GM12892 (cell line): ENCODE data around the gene CACNG4.
A peak's percentile ranks its signal among the peaks of the same experiment; 100 is the strongest.

Source experiments
- DNase-seq: peaks from one replicate; pipeline ENCODE4 v3.0.0; 2011; ENCODE audit not compliant: insufficient read length
- FAIRE-seq: peaks from 2 replicates; lab custom pipeline; 2011; peaks lifted over from hg19 to GRCh38; lab: Jason Lieb, UNC
- POLR2A ChIP-seq: IDR thresholded peaks from 2 replicates; pipeline ENCODE4 v1.6.1; 2011; ENCODE audit warnings: low read depth, low read length, control low read depth
- POLR2AphosphoS5 ChIP-seq: IDR thresholded peaks from 2 replicates; pipeline ENCODE4 v1.6.1; 2011; ENCODE audit warnings: low read depth, low read length, control low read depth
- TAF1 ChIP-seq: IDR thresholded peaks from 2 replicates; pipeline ENCODE4 v1.6.1; 2011; ENCODE audit warnings: low read depth, mild to moderate bottlenecking, control low read depth, low read length, borderline replicate concordance

Gene CACNG4

DNA sequence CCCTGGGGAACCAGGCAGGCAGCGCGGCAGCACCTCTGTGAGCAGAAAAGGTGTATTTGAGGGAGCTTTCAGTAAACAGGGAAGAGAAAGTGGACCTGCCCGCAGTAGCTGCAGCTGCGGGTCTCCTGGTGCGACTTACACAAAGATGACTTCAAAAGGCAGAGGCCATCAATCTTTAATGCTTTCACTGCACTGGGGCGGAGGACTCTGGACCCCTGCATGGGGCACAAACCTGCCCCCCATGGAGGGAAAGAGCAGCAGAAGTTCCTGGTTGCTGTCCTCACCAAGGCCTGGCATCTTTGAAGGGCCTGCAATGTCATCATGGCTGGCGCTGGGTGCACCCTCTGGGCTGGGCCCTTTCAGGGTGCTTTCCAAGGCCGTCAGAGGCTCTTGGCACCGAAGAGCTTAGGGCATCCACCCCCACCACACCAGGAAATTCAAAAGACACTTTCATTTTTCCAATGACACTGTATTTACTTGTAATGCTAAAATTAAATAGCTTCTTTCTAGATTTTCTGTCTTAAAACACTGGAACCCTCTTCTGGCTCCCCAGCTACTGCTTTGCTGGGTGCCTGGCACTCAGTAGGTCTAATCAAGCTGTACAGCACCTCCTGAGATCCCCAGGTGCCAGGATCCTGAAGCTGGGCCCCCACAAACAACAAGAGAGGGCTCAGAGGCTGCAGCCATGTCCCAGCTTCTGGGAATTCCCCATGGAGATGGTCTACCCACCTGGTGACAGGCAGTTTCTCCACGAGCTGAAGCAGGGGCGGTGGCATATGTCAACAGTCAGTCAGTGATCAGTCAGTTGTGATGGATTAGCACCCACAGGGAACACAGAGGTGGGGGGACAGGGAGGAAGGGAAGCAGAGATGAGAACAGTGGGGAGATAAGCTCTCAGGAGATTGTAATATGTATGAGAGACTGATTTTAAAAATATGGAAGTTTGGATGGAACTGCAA lies 77.7 kb downstream of the CACNG4 start:
- peak; percentile 42 for FAIRE-seq
- DNase-seq, result no peak
- no peak for TF ChIP-seq POLR2A
- no peak for TF ChIP-seq TAF1
- no peak for TF ChIP-seq POLR2AphosphoS5

DNA sequence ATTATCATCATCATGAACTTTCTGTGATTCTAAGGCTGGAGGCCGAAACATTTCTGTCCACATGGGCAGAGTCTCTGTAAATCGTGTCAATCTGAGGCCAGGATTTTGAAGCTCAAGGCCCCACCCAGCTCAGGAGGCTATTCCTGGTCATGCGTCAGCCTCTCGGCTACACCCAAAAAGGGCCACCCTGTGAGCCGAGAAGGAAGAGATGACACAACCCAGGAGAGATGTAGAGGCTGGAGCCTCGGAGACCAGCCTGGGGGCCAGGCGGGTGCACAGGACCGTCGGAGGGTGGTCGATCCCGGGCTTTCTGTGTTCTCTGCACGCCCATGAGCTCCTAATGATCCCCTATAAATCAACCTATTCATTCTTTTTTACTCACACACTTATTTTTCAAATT lies 78.8 kb downstream of the CACNG4 start:
- no peak for DNase-seq
- TF ChIP-seq POLR2AphosphoS5 (no peak), POLR2A (no peak), TAF1 (no peak)
- FAIRE-seq, result no peak

DNA sequence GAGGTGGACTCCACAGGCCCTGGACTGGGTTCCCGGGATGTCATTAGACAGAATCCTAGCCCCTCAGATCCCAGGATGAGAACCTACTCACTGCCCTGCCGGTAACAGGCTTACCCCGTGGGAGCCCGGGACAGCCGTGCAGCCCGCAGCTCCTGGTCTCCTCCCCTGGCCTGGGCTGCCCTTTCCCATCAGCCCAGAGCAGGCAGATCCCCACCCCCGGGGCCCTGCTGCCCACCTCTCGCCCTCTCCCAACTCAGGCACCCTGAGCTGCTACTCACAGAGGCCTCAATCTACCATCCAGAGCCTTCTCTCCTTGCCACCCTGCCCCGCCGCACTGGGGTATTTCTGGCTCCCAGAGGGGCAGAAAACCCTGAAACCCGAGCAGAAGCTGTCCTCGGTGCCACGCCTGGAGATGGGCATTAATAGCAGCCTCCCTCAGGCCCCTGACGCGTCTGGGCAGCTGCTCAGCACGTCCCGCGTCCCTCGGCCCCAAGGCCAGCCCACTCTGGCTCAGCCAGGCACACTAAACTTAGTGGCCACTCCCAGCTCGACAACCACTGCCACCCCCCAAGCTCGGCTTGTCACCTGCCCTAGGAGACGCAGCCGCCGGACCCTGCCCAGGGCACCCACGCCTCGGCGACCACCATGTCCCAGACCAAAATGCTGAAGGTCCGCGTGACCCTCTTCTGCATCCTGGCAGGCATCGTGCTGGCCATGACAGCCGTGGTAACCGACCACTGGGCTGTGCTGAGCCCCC lies 79.7 kb downstream of the CACNG4 start, which contains the start of gene CACNG1:
TSS of gene CACNG1 (plus strand) at position 539 of the 757 bp plus-strand sequence. CDS start at position 646, 107 bp downstream.
- FAIRE-seq (no peak), DNase-seq (no peak)
- TF ChIP-seq POLR2A (no peak), TAF1 (no peak), POLR2AphosphoS5 (no peak)

DNA sequence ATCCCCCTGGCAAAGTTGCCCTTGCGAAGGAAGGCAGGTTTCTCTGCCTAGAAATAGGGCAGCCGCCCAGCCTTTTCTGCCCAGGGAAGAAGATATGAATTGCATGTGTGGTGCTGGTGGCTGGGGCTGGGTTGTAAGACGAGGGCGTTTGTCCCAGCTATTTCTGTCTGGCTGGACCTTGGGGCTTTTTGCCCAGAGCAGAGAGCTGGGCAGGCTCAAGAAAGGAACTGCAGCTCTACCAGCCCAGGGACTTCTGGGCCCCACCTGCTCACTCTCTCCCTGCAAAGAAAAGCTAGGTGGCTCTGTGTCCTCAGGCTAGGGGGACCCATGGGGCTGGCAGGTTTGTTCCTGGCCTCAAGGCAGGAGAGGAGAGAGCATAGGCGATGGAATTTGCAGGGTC lies 80.4 kb downstream of the CACNG4 start:
- no peak for FAIRE-seq
- DNase-seq, result no peak
- TF ChIP-seq POLR2AphosphoS5 (no peak), TAF1 (no peak), POLR2A (no peak)

DNA sequence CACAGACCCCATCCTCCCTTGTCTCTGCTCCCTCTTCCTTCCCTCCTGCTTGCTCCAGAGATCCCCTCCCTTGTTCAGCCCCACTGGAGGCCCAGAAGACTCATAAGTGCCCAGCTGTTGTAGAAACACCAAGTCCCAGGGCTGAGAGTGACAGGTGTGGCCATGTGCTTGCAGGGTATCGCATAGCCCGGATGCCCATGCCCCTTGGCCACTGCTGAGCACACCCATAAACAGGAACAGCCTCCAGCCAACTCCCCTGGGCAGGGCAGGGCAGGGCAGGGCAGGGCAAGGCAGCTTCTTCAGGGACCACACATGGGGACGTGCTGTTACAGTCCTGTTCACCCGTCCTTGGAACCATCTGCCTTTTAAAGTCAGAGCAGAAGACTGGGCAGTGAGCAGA lies 81.9 kb downstream of the CACNG4 start:
- FAIRE-seq, result no peak
- no peak for TF ChIP-seq POLR2AphosphoS5
- TF ChIP-seq POLR2A, result no peak
- TF ChIP-seq TAF1, result no peak
- no peak for DNase-seq

DNA sequence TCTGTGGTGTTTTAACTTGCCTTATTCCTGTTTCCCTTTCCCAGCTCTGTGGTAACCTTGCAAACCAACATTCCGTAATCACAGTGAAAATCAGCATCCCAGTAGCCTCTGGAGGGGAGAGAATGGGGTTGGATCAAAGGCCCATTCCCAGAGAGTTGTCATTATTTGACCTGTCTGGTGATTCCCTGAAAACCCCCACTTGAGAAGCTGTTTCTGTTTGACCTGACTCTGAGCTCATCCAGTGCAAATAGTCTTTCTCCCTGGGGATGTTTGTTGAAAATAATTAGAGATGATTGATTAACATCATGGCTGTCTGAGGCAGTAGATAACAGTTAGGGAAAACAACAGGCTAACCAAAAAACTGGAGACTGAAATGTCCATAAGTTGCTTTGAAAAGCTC lies 82.9 kb downstream of the CACNG4 start:
- FAIRE-seq, result no peak
- TF ChIP-seq POLR2AphosphoS5 (no peak), POLR2A (no peak), TAF1 (no peak)
- no peak for DNase-seq

DNA sequence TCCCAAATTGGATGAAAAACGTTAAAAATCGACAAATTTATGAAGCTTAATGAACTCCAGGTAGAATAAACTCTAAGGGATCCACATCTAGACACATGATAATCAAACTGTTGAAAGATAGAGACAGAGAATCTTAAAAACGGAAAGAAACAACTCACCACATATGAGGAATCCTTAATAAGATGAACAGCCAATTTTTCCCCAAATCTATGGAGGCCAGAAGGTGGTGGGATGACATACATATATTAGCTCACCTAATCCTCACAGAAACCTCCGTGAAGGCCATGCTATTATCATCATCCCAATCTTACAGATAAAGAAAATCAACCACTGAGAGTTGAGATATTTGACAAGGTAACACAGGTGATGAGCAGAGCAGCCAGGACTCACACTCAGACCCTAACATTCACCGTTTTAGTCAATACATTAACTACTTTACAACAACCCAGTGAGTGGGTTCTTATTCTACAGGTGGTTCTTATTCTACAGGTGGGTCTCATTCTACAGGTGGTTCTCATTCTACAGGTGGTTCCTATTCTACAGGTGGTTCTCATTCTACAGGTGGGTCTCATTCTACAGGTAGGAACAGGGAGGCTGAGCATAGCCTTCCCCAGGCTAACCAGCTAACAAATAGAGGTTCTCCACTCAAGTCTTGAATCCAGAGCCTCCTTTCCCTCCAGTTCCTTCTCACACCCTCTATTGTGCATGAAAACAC lies 84.7 kb downstream of the CACNG4 start:
- TF ChIP-seq TAF1, result no peak
- no peak for TF ChIP-seq POLR2A
- no peak for TF ChIP-seq POLR2AphosphoS5
- FAIRE-seq (no peak), DNase-seq (no peak)

DNA sequence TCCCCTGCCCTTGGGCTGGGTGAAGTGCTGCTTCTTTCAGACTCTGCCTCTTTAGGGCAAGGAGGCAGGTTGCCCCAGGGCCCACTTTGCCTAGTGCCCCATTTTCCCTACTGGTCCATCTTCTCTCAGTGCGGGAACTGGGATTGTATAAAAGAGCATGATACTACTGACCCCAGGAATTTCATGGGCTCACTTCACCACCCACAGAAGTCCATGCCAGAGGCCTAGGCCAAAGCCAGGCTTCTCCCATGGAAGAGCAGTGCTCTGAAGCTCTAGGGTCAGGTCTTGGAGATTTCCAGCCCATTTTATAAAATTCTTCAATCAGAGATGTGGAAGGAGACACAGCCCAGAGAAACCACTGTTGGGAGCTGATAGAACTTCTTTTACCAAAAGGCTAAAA lies 85.6 kb downstream of the CACNG4 start:
- FAIRE-seq (no peak), DNase-seq (no peak)
- no peak for TF ChIP-seq POLR2A
- TF ChIP-seq TAF1, result no peak
- no peak for TF ChIP-seq POLR2AphosphoS5

DNA sequence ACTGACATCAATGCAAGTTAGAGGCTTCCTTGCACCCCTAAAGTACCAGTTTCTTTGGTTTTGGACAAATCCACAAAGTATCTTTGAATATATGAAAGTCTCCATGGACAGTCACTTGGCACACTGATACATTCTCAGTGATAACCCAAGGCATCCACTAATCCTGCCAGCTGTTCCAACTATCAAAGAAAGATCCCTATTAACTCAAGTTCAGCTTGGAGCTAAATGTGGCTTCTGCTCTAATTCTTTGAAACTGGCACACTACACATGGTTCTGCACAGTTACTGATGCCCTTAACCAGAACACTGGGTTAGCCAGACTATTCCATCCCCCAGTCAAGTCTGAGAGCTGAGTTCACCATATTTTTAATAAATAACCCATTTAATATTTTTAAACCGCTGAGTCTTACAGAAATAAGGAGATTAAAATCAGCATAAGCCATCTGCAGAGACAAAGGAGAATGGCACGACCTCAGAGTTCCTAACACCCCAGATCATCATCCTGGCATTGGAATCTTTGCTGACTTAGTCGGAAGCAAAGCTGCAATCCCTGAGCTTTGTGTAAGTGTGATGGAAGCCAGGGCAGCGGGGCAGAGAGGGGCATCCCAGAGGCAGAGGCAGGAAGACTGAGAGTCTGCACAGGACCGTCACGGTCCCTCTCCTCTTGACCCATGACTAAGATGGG lies 86.1 kb downstream of the CACNG4 start:
- no peak for DNase-seq
- no peak for FAIRE-seq
- TF ChIP-seq POLR2A, result no peak
- TF ChIP-seq TAF1, result no peak

DNA sequence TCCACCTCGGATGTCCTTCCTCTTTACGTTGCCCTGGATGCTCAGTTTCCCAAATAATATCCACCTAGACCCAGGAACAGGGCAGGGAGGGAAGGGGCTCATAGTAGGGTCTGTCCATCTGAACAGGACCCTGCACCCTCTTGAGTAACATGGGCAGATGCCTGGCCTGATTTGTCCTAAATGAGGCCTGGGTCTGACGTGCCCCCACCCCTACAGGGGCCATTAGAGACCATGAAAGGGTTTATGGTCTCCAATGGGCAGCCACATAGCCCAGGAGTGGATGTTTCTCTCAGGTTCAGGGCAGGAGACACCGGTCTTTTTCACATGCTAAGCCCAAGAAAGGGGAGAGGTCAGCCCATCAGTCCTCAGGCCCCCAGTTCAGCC lies 86.6 kb downstream of the CACNG4 start:
- FAIRE-seq (no peak), DNase-seq (no peak)
- TF ChIP-seq POLR2AphosphoS5 (no peak), POLR2A (no peak), TAF1 (no peak)

DNA sequence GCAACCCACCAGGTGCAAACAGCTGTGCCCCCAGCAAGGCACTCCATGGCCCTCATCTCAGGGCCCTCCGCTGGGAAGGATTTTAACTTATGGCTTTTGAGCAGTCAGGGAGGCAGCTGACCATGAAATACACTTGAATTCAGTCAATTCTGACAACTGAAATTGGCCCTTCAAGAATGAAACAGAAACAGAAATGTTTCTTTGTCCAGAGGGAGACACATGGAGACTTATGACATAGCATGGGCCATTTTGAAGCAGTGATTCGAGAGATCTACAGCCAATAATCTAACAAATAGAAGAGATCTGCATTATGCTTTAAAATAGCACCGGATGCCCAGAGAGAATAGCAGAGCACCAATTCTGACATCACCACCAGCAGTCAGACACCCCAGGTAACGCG lies 87.3 kb downstream of the CACNG4 start:
- FAIRE-seq (no peak), DNase-seq (no peak)
- TF ChIP-seq TAF1, result no peak
- no peak for TF ChIP-seq POLR2A
- TF ChIP-seq POLR2AphosphoS5, result no peak
